ENCODE data around the gene PAX8.

Gene PAX8

GRCh38 chr2:113196839-113197238 is 81.9 kb downstream of the PAX8 start:
- TF ChIP-seq JUND (IDR thresholded peaks at IDR 0.05; ENCODE audit: low read depth), result no peak
- no peak for DNase-seq (ENCODE audit: low read depth in 1 of 2, low spot score in 1 of 2)
- in situ Hi-C loops (cut with HindIII; ENCODE audit: low pct_unique_long_range_greater_than_20kb, low sequenced_read_pairs), result no loop called here

GRCh38 chr2:113195923-113196501 is 82.7 kb downstream of the PAX8 start:
- in situ Hi-C loops (cut with HindIII; ENCODE audit: low pct_unique_long_range_greater_than_20kb, low sequenced_read_pairs), result no loop called here
- no peak for TF ChIP-seq JUND (IDR thresholded peaks at IDR 0.05; ENCODE audit: low read depth)
- no peak for DNase-seq (ENCODE audit: low read depth in 1 of 2, low spot score in 1 of 2)

- DNase-seq (ENCODE audit: low read depth in 1 of 2, low spot score in 1 of 2), result no peak
- in situ Hi-C loops (cut with HindIII; ENCODE audit: low pct_unique_long_range_greater_than_20kb, low sequenced_read_pairs), result no loop called here
- TF ChIP-seq JUND (IDR thresholded peaks at IDR 0.05; ENCODE audit: low read depth), result no peak
These were observed 86.1 kb downstream of the PAX8 start for GRCh38 chr2:113192459-113193100.

GRCh38 chr2:113190871-113191270 is 87.8 kb downstream of the PAX8 start:
- no peak for TF ChIP-seq JUND (IDR thresholded peaks at IDR 0.05; ENCODE audit: low read depth)
- no peak for DNase-seq (ENCODE audit: low read depth in 1 of 2, low spot score in 1 of 2)
- in situ Hi-C loops (cut with HindIII; ENCODE audit: low pct_unique_long_range_greater_than_20kb, low sequenced_read_pairs), result no loop called here

GRCh38 chr2:113187771-113188170 is 91.0 kb downstream of the PAX8 start:
- in situ Hi-C loops (cut with HindIII; ENCODE audit: low pct_unique_long_range_greater_than_20kb, low sequenced_read_pairs), result no loop called here
- no peak for TF ChIP-seq JUND (IDR thresholded peaks at IDR 0.05; ENCODE audit: low read depth)
- DNase-seq (ENCODE audit: low read depth in 1 of 2, low spot score in 1 of 2), result no peak

GRCh38 chr2:113186433-113186796 is 92.3 kb downstream of the PAX8 start:
- DNase-seq (ENCODE audit: low read depth in 1 of 2, low spot score in 1 of 2), result no peak
- no peak for TF ChIP-seq JUND (IDR thresholded peaks at IDR 0.05; ENCODE audit: low read depth)
- in situ Hi-C loops (cut with HindIII; ENCODE audit: low pct_unique_long_range_greater_than_20kb, low sequenced_read_pairs), result no loop called here

- no peak for TF ChIP-seq JUND (IDR thresholded peaks at IDR 0.05; ENCODE audit: low read depth)
- in situ Hi-C loops (cut with HindIII; ENCODE audit: low pct_unique_long_range_greater_than_20kb, low sequenced_read_pairs), result no loop called here
- DNase-seq (ENCODE audit: low read depth in 1 of 2, low spot score in 1 of 2), result no peak
These were observed 92.9 kb downstream of the PAX8 start for GRCh38 chr2:113185664-113186432.

GRCh38 chr2:113184531-113185230 is 94.0 kb downstream of the PAX8 start:
- in situ Hi-C loops (cut with HindIII; ENCODE audit: low pct_unique_long_range_greater_than_20kb, low sequenced_read_pairs), result no loop called here
- DNase-seq (ENCODE audit: low read depth in 1 of 2, low spot score in 1 of 2), result no peak

GRCh38 chr2:113183703-113184102 is 95.0 kb downstream of the PAX8 start:
- no peak for TF ChIP-seq JUND (IDR thresholded peaks at IDR 0.05; ENCODE audit: low read depth)
- in situ Hi-C loops (cut with HindIII; ENCODE audit: low pct_unique_long_range_greater_than_20kb, low sequenced_read_pairs), result no loop called here
- no peak for DNase-seq (ENCODE audit: low read depth in 1 of 2, low spot score in 1 of 2)

More at GRCh38 chr2:113184531-113185230, 94.0 kb downstream of the PAX8 start:
- no peak for TF ChIP-seq JUND (IDR thresholded peaks at IDR 0.05; ENCODE audit: low read depth)

GRCh38 chr2:113183264-113183663 is 95.5 kb downstream of the PAX8 start:
- no peak for DNase-seq (ENCODE audit: low read depth in 1 of 2, low spot score in 1 of 2)
- in situ Hi-C loops (cut with HindIII; ENCODE audit: low pct_unique_long_range_greater_than_20kb, low sequenced_read_pairs), result no loop called here
- TF ChIP-seq JUND (IDR thresholded peaks at IDR 0.05; ENCODE audit: low read depth), result no peak

- in situ Hi-C loops (cut with HindIII; ENCODE audit: low pct_unique_long_range_greater_than_20kb, low sequenced_read_pairs), result no loop called here
- no peak for TF ChIP-seq JUND (IDR thresholded peaks at IDR 0.05; ENCODE audit: low read depth)
- DNase-seq (ENCODE audit: low read depth in 1 of 2, low spot score in 1 of 2), result no peak
These were observed 96.1 kb downstream of the PAX8 start for GRCh38 chr2:113182471-113183260.

Data from T47D (cell line).